Mucosa of descending colon (tissue), 3 donors: Measurements from ENCODE around the gene HDAC9. TPM values are rescaled to one million over a fixed set of nuclear protein-coding genes. Genes with fewer than 3 reads are reported as not detected.

ENCODE experiments used
- ATAC-seq: fragments of 200-7000 bp; cut with Tn5 transposase; one replicate; pipeline ENCODE4 v1.9.1; 2020; ENCODE audit warnings: mild to moderate bottlenecking, moderate library complexity
- DNase-seq, 3 donors: peaks; one replicate each; pipeline ENCODE4 v3.0.0-alpha.2; 2020
- H3K36me3 ChIP-seq: fragments of 200-600 bp; one replicate; pipeline ENCODE4 v1.8.0; 2021; ENCODE audit warnings: low read depth, mild to moderate bottlenecking
- H3K4me1 ChIP-seq: fragments of 200-600 bp; one replicate; pipeline ENCODE4 v1.8.0; 2021; ENCODE audit warnings: low read depth, mild to moderate bottlenecking
- H3K4me3 ChIP-seq: fragments of 200-600 bp; one replicate; pipeline ENCODE4 v1.8.0; 2021; ENCODE audit warnings: mild to moderate bottlenecking
- H3K9me3 ChIP-seq: fragments of 200-600 bp; one replicate; pipeline ENCODE4 v1.8.0; 2021; ENCODE audit warnings: mild to moderate bottlenecking
- CTCF ChIP-seq: fragments of 200-600 bp; IDR thresholded peaks from one replicate; pipeline ENCODE4 v1.8.0; 2022; ENCODE audit warnings: antibody characterized with exemption, mild to moderate bottlenecking
- intact Hi-C, 2 donors: fragments of 100-400 bp; cut with DNase I in 1 of 2; cut with micrococcal nuclease in 1 of 2; formaldehyde crosslinking; loops; one replicate each; pipeline versions ENCODE4 v1.11.0 to v1.11.1; 2022; cut with DNase I, micrococcal nuclease
- total RNA-seq, 3 donors: library from RNA; stranded (reverse); fragmentation: NEBNext Ultra II Directional in 2 of 3; extraction: Animal tissue kit (Norgen Biotek cat#: 25700) in 2 of 3; gene quantifications; one replicate each; pipeline versions ENCODE4 v1.2.1 to v1.2.4, GENCODE V29; 2021 to 2023
- donor health status: DM: no; HTN: no; CAD: no; lungs with moderate emphysema.
- donor health status: DM: no; HTN: no; CAD: no.
- donor health status: DM: no; HTN: yes; CAD: no.

Gene HDAC9
- total RNA-seq, 3 donors from 2014 or later, result 16.0 to 20.4 (median 17.5) TPM

- DNase-seq, result no peak
These were observed 38.9 kb downstream of the HDAC9 start for GRCh38 chr7:18534481-18534880.

GRCh38 chr7:18535810-18536415 is 40.4 kb downstream of the HDAC9 start:
- Histone ChIP-seq H3K4me3 (no peak overlapping the region), H3K4me1 (no peaks in the 10 kb centered on the region), H3K36me3 (no peaks in the 10 kb centered on the region), H3K9me3 (no peaks in the 10 kb centered on the region)
- TF ChIP-seq CTCF, result no peak
- DNase-seq (no peak), ATAC-seq (no peak)
- intact Hi-C loops, result no loop called here

More at GRCh38 chr7:18534481-18534880, 38.9 kb downstream of the HDAC9 start:
- no peak for ATAC-seq
- no peak overlapping the region for H3K4me3 ChIP-seq
- no peaks in the 10 kb centered on the region for H3K9me3 ChIP-seq
- intact Hi-C loops, result no loop called here
- no peak for TF ChIP-seq CTCF
- H3K36me3 ChIP-seq, result no peaks in the 10 kb centered on the region
- H3K4me1 ChIP-seq, result no peaks in the 10 kb centered on the region

DNA sequence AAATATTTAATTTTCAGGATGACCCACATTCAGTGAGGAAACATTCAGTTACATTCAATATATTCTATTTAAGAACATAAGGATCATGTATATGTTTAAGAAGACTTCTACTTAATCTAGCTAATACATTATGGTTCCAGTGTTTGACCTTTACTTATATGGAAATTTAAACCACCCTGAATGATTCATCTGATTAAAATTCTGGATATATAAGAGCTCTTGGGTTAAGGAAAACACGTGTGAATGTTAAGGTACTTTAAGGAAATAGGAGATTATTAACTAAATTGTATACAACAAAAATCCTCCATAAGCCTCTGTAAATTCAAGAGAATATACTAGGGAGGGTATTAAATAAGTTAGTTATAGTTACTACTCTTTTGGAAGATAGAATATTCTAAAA is 40.9 kb downstream of the HDAC9 start:
- Histone ChIP-seq H3K4me1 (no peaks in the 10 kb centered on the region), H3K36me3 (no peaks in the 10 kb centered on the region), H3K9me3 (no peaks in the 10 kb centered on the region), H3K4me3 (no peak overlapping the region)
- no peak for DNase-seq
- TF ChIP-seq CTCF, result no peak
- intact Hi-C loops, result no loop called here
- ATAC-seq, result no peak

- TF ChIP-seq CTCF, result no peak
- Histone ChIP-seq H3K36me3 (no peaks in the 10 kb centered on the region), H3K4me1 (no peaks in the 10 kb centered on the region), H3K4me3 (no peak overlapping the region), H3K9me3 (no peaks in the 10 kb centered on the region)
- DNase-seq, result no peak
- intact Hi-C loops, result no loop called here
- ATAC-seq, result no peak
These were observed 43.2 kb downstream of the HDAC9 start for GRCh38 chr7:18538554-18539250.

- intact Hi-C loops, result no loop called here
- no peak for DNase-seq
- Histone ChIP-seq H3K36me3 (no peaks in the 10 kb centered on the region), H3K9me3 (no peaks in the 10 kb centered on the region), H3K4me1 (no peaks in the 10 kb centered on the region), H3K4me3 (no peak overlapping the region)
- no peak for TF ChIP-seq CTCF
- ATAC-seq, result no peak
These were observed 44.8 kb downstream of the HDAC9 start for GRCh38 chr7:18540396-18540795.
